MM.1S (cell line): Measurements from ENCODE around the gene SLIT3.

Source experiments
- CTCF ChIP-seq: fragments of 300-600 bp; sonication (generic); IDR thresholded peaks from 2 replicates; pipeline ENCODE4 v1.5.1; 2016; ENCODE audit warnings: antibody characterized with exemption, low read length, mixed read lengths
- EZH2 ChIP-seq: fragments of 300-600 bp; sonication (generic); optimal IDR thresholded peaks from 2 replicates; pipeline ENCODE3; 2017; ENCODE audit warnings: low read depth, mild to moderate bottlenecking, antibody characterized with exemption, low read length, mixed read lengths
- EZH2phosphoT487 ChIP-seq: fragments of 300-600 bp; sonication (generic); IDR thresholded peaks from 2 replicates; pipeline ENCODE4 v1.6.1; 2018; ENCODE audit warnings: antibody characterized with exemption, low read length

DNA sequence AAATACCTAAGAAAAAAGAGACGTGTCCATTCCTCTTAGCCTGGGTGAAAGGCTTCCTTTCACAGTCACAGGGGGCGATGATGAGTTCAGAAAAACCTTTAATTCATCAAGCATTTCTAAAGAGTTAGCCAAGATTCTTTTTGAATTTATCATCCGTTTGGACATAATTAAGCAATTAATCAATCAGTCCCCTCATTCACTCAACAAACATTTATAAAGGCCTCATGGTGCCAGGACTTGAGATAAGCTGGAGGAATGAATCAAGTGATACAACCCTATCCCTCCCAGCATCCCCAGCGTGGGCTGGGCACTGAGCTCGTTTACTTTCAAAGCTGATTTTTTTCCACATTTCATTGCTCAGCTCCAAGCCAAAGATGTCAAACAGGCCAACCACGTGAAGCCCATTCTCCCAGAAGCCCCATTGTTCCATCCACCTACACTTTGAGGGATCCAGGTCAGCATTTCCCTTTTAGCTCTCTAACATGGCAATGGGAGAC lies 140.5 kb downstream of the SLIT3 start:
- TF ChIP-seq CTCF (no peak), EZH2phosphoT487 (no peak), EZH2 (no peak)
